ENCODE measurements around the gene TBX4. TPM values are rescaled to one million over a fixed set of nuclear protein-coding genes. Genes with fewer than 3 reads are reported as not detected.

The TBX4 gene
- total RNA-seq, 4 donors from 2014 or later = 2.4 TPM; not detected in 3

- Histone ChIP-seq H3K36me3 (no peaks in the 10 kb centered on the region), H3K27ac (no peak overlapping the region), H3K4me3 (no peak overlapping the region), H3K4me1 (peaks cover 0 to 7% (median under 1%) of the 10 kb centered on the region in 4 donors), H3K27me3 (no peaks in the 10 kb centered on the region), H3K9me3 (no peaks in the 10 kb centered on the region)
- TF ChIP-seq POLR2A (IDR thresholded peaks at IDR 0.05) (no peak), EP300 (IDR thresholded peaks at IDR 0.05; ENCODE audit: low read depth) (no peak), CTCF (IDR thresholded peaks at IDR 0.05) (no peak), POLR2AphosphoS5 (IDR thresholded peaks at IDR 0.05) (no peak)
- DNase-seq = no peak
- intact Hi-C loops (cut with DNase I; ENCODE audit: low total_unique reads) (no loop called here), in situ Hi-C loops (cut with MboI; ENCODE audit: low pct_ligation_motif_present in 1 of 4, low pct_unique_long_range_greater_than_20kb in 1 of 4, low sequenced_read_pairs in 3 of 4) (no loop called here)
- 55% methylated on average over 2 of the region's 2 CpGs; no CpG with 5 or more reads in 1 of the 2 donors for WGBS, 2 donors (ENCODE audit: low coverage in 1 of 2)
These were observed 31.5 kb downstream of the TBX4 start for GRCh38 chr17:61483778-61484116.

GRCh38 chr17:61484174-61484573, 32.0 kb downstream of the TBX4 start:
- no peak for TF ChIP-seq CTCF (IDR thresholded peaks at IDR 0.05)
- TF ChIP-seq POLR2AphosphoS5 (IDR thresholded peaks at IDR 0.05) = no peak
- TF ChIP-seq POLR2A (IDR thresholded peaks at IDR 0.05) = no peak
- no peak for TF ChIP-seq EP300 (IDR thresholded peaks at IDR 0.05; ENCODE audit: low read depth)
- H3K9me3 ChIP-seq = no peaks in the 10 kb centered on the region
- no peak overlapping the region for H3K4me3 ChIP-seq
- intact Hi-C loops (cut with DNase I; ENCODE audit: low total_unique reads) = no loop called here
- 91 to 100% methylated on average over 1 to 5 of the region's 5 CpGs for WGBS, 2 donors (ENCODE audit: low coverage in 1 of 2)
- no peak overlapping the region for H3K27ac ChIP-seq
- no peaks in the 10 kb centered on the region for H3K27me3 ChIP-seq
- H3K36me3 ChIP-seq = no peaks in the 10 kb centered on the region
- in situ Hi-C loops (cut with MboI; ENCODE audit: low pct_ligation_motif_present in 1 of 4, low pct_unique_long_range_greater_than_20kb in 1 of 4, low sequenced_read_pairs in 3 of 4) = no loop called here
- H3K4me1 ChIP-seq = peaks cover 0 to 11% (median 2%) of the 10 kb centered on the region in 4 donors
- DNase-seq = no peak

GRCh38 chr17:61485067-61485775, 33.0 kb downstream of the TBX4 start:
- 76 to 90% methylated on average over 3 to 8 of the region's 8 CpGs for WGBS, 2 donors (ENCODE audit: low coverage in 1 of 2)
- in situ Hi-C loops (cut with MboI; ENCODE audit: low pct_ligation_motif_present in 1 of 4, low pct_unique_long_range_greater_than_20kb in 1 of 4, low sequenced_read_pairs in 3 of 4) = no loop called here

More at GRCh38 chr17:61485067-61485775, 33.0 kb downstream of the TBX4 start:
- Histone ChIP-seq H3K4me3 (no peak overlapping the region), H3K27me3 (no peaks in the 10 kb centered on the region), H3K9me3 (no peaks in the 10 kb centered on the region), H3K4me1 (peaks cover 0 to 20% (median 8%) of the 10 kb centered on the region in 4 donors), H3K27ac (no peak overlapping the region), H3K36me3 (no peaks in the 10 kb centered on the region)
- intact Hi-C loops (cut with DNase I; ENCODE audit: low total_unique reads) = no loop called here
- no peak for DNase-seq
- TF ChIP-seq POLR2AphosphoS5 (IDR thresholded peaks at IDR 0.05) (no peak), POLR2A (IDR thresholded peaks at IDR 0.05) (no peak), EP300 (IDR thresholded peaks at IDR 0.05; ENCODE audit: low read depth) (no peak), CTCF (IDR thresholded peaks at IDR 0.05) (no peak)

All from transverse colon (tissue), 4 donors.